Measurements from ENCODE around the gene ANKRD66.

The ANKRD66 gene

GRCh38 chr6:46789434-46790354 lies 43.0 kb downstream of the ANKRD66 start:
- in situ Hi-C loops (cut with HindIII; ENCODE audit: low sequenced_read_pairs) = loop anchor here (5.0 kb wide), 1 partner anchor 33 kb away; no protein-coding TSS in a partner anchor

GRCh38 chr6:46790355-46790874 lies 43.7 kb downstream of the ANKRD66 start:
- in situ Hi-C loops (cut with HindIII; ENCODE audit: low sequenced_read_pairs) = no loop called here

GRCh38 chr6:46792635-46793034 lies 45.9 kb downstream of the ANKRD66 start:
- in situ Hi-C loops (cut with HindIII; ENCODE audit: low sequenced_read_pairs) = no loop called here

GRCh38 chr6:46793138-46793537 lies 46.4 kb downstream of the ANKRD66 start, which contains the start of gene MEP1A:
Gene MEP1A, plus strand, starts transcription at chr6:46793389. Its CDS starts 10 bp downstream, at chr6:46793399.
- in situ Hi-C loops (cut with HindIII; ENCODE audit: low sequenced_read_pairs) = no loop called here

GRCh38 chr6:46794068-46794467 lies 47.3 kb downstream of the ANKRD66 start:
- in situ Hi-C loops (cut with HindIII; ENCODE audit: low sequenced_read_pairs) = no loop called here

GRCh38 chr6:46795816-46796215 lies 49.1 kb downstream of the ANKRD66 start:
- in situ Hi-C loops (cut with HindIII; ENCODE audit: low sequenced_read_pairs) = no loop called here

- in situ Hi-C loops (cut with HindIII; ENCODE audit: low sequenced_read_pairs) = no loop called here
These were observed 50.3 kb downstream of the ANKRD66 start for GRCh38 chr6:46796848-46797580.

- in situ Hi-C loops (cut with HindIII; ENCODE audit: low sequenced_read_pairs) = no loop called here
These were observed 52.9 kb downstream of the ANKRD66 start for GRCh38 chr6:46799657-46800056.

GRCh38 chr6:46808806-46809205 lies 62.1 kb downstream of the ANKRD66 start:
- in situ Hi-C loops (cut with HindIII; ENCODE audit: low sequenced_read_pairs) = no loop called here

Measured in endothelial cell of hepatic sinusoid (primary cell).